IPS-18c (cell line): Measurements from ENCODE around the gene ANKLE1.

ENCODE experiments used
- H3K4me3 ChIP-seq: 2 replicates; pipeline ENCODE4 v1.7.0; 2013; ENCODE audit warnings: low read depth, mild to moderate bottlenecking, low read length, moderate library complexity; ENCODE audit not compliant: insufficient read depth
- H3K9me3 ChIP-seq: one replicate; pipeline ENCODE4 v1.6.1; 2013; ENCODE audit warnings: mild to moderate bottlenecking, low read length, moderate library complexity; ENCODE audit not compliant: control insufficient read depth, insufficient read depth

Gene ANKLE1

DNA sequence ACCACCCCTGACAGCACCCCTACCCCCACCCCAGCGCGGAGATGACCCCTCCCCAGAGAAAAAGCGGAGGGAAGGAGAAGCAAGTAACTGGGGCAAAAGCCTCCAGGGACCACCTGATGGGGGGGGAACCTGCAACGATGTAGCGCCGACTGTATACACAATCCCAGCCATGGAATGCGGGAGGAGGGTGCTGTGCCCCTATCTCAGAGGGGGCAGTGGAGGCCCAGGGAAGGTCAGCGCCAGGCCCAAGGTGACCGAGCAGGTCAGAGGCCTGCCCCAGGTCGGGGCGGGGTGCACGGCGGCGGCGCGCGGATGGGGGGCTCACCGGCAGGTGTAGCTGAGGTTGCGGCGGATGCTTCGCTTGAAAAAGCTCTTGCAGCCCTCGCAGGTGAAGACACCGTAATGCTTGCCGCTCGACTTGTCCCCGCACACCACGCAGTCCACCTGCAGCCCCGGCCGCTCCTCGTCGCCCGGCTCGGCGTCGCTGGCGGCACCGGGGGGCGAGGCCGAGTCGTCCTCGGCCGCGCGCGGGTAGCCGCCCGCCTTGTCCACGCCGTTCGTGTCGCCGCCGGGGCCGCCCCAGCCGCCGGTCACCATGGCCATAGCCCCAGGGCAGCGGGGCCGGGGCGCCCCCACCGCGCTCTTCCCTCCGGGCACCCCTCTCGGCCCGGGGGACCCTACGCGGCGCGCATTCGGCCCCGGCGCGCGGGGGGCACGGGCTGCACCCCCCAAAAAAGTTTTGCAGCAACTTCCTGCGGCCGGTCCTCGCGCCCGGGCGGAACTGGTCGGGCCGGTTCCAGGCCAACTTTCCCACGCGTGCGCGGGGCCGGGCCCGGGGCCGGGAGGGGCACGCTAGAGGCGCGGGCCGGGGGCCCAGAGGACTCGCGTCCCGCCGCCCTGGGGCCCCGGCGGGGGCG is 36.8 kb upstream of the ANKLE1 start:
- Histone ChIP-seq H3K9me3 (no peaks in the 10 kb centered on the region), H3K4me3 (peak overlapping the region; percentile 74)

DNA sequence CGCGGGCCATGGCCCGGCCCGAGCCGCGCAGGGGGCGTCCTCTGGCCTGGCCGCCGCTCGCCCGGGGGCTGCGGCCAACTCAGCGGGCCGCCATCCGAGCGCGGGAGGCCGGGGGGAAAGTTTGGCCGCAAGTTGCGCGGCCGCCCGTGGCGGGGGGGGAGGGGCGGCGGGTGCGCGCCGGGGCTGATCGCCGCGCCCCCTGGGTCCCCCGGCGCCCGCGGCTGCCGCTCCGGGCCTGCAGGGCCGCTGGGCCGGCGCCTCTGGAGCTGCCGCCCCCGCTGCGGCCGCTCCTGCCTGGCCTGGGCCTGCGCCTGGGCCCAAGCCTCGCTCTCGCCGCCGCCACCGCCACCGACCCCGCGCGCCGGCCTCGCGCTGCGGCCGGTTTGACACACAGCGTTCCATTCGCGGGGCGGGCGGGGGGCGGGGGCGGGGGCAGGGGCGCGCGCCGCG is 36.1 kb upstream of the ANKLE1 start, which contains the start of gene NR2F6:
NR2F6 (minus strand) TSS at position 385 of the 450 bp plus-strand sequence. CDS start 699 bp downstream, outside the sequence.
- peak within 1 kb of the TSS; percentile 74 for H3K4me3 ChIP-seq

DNA sequence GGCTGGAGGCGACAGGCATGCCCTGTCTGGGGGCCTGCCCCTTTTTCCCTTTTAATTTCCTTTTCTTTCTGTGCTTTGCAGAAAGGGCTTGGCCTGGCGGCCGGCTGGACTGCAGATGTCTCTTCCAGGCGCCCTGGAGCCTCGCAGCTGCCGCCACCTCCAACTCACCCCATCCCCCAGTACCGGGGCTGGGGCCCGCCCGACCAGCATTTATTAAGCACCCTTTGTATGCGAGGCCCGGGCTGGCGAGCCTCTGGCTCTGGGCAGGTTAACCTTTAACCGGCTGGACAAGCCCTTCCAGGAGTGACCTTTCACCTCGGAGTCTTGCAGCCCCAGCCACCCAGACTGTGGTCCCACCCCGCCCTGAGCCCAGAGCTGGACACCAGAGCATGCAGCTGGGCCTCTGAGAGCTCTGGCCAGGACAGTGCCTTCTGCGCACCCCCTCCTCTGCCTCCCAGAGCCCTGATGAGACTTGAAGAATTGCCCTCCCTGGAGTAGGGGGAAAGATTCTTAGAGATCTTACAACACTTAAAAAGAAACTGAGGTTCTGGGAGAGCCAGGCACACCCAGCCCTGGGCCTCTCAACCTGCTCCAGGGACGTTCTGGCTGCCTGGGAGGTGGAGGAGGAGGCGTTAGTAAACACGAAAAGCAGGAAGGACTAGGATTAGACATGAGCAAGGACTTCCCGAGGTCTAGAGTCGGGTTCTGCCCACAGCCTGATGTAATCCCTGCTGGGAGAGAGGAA is 34.8 kb upstream of the ANKLE1 start:
- peak overlapping the region; percentile 63 for H3K4me3 ChIP-seq
- H3K9me3 ChIP-seq: no peaks in the 10 kb centered on the region

More for the DNA sequence above, 36.1 kb upstream of the ANKLE1 start, which contains the start of gene NR2F6:
- H3K9me3 ChIP-seq: no peaks in the 10 kb centered on the region

DNA sequence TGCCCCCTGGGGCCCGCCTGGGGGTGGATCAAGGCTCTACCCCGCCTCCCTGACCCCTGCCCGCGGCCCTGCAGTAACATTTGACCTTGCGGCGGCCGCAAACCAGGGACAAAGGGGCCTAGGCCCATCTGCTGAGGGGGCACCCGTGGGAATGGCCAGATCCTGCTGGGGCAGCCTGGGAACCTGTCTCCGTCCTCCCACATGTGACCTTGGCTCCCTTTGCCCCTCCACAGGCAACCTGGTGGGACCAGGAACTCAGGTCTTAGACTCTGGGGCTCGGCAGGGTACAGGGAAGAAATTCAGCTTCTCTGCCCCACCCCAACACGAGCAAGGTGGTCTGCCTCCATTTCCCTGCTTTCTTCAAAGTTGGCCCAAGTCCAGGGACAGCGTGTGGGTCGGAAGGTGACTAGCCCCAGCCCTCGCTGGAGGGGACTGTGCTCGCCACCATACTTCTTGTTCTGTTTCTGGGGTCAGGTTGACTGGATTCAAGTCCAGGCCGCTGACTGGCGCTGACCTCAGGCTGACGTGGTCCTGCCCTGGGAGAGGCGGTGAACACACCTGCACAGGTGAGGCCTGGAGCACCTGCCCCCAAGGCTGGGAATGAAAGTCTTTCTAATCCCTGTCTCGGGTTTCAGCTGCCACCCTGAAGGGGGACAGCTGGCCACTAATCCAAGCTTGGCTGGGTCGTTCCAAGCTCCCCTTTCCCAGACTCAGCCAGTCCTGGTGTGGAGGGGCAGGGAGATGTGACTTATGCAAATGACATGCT is 33.5 kb upstream of the ANKLE1 start:
- no peak overlapping the region for H3K4me3 ChIP-seq
- H3K9me3 ChIP-seq: no peaks in the 10 kb centered on the region

DNA sequence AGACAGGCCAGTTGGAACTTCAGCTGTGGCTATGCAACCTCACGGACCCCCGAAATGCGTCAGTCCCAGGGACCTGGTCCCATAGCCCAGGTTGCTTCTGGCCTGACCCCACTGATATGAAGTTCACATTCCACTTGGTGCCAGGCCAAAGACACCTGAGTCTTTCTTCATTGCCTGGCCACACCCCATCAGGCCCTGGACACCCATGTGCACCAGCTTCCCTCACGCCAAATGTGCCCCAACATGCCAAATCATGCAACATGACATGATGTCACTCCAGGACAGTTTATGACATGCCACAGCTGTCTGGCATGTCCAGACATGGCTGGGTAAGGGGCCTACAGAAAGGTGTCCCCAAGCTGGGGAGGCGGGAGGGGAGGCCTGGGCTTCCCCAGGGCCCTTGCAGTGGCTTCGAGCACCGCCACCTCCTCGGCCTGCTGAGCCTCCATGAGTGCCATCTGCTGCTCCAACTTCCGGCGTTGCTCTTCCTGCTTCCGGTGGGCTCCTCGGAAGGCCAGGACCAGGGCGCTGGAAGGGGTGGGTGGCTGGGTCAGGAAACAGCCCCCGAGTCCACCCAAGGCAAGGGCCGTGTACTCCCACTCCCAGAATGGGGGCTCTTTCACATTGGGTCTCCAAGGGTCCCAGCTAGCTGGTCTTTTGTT is 31.7 kb upstream of the ANKLE1 start:
- Histone ChIP-seq H3K4me3 (no peak overlapping the region), H3K9me3 (no peaks in the 10 kb centered on the region)

DNA sequence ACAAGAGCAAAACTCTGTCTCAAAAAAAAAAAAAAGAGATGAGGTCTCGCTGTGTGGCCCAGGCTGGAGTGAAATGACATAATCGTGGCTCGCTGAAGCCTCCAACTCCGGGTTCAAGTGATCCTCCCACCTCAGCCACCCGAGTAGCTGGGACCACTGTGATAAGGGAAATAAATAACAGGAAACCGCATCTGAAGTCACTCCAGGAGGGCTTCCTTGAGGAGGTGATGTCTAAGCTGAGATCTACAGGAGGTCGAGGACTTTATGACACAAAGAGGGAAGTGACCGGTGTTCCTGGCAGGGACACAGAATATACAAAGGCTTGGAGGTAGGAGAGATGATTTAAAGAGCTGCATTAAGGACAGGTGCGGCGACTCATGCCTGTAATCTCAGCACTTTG is 27.1 kb upstream of the ANKLE1 start:
- Histone ChIP-seq H3K4me3 (no peak overlapping the region), H3K9me3 (peaks cover 5% of the 10 kb centered on the region)

DNA sequence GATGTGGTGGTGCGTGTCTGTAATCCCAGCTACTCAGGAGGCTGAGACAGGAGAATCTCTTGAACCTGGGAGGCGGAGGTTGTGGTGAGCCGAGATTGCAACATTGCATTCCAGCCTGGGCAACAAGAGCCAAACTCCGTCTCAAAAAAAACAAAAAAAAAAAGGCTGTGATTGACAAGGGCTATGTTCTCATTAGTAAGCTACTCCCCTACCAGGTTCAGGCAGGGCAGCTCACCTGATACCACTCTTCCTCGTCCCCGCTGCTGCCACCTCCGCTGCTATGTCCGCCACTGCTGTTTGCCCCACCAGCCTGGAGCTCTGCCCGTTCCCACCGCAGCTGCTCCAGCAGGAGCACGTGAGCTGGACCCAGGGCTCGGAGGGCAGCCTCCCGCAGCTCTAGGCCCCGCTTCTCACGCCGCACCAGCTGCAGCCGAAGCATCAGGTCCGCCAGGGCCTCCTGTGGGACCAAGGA is 26.5 kb upstream of the ANKLE1 start:
- Histone ChIP-seq H3K4me3 (no peak overlapping the region), H3K9me3 (peaks cover 7% of the 10 kb centered on the region)

DNA sequence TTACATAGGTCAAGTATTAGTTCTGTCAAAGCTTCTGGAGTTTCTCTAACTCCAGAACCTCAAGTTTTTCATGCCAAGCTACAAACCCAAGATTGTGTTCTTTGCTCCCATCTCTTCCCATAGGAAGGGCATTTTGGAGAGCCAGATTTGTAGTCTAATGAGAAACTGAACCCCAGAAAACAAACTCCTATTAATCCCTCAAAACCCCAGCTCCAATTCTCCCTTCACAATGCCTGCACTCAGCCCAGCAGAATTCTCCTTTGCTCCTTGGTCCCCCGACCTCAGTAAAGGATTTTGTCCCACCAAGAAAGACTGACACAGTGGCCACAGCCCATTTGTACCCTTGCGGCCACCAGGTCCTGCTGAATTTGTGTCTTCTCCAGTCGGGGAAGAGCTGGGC is 25.6 kb upstream of the ANKLE1 start:
- Histone ChIP-seq H3K9me3 (peaks cover 9% of the 10 kb centered on the region), H3K4me3 (no peak overlapping the region)

DNA sequence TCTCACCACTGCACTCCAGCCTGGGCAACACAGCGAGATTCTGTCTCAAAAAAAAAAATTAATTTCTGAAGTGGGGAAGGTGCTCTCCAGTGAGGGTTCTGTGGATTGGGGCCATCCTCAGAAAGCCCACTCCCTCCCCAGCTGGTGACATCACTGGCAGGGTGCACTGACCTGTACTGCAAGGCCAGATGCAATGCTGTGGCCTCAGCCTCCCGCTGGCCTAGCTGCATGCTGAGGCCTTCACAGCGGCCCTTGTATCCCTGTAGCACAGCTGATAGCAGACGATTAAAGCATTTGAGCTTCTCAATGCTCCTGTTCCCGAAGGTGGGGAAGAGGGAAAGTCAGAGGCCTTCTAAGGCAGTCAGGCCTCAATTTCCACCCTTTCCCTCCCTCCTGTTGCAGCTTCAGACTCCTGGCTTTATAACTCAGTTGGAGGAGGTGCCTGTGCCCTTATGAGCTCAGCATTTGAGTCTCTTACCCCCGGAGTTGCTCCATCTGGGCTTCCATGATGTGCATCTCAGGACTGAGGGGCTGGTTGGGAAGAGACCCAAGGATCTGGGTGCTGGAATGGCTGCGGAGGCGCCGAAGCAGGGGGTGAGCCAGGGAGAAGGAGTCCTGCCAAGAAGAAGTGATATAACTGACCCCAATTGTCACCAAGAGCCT is 22.5 kb upstream of the ANKLE1 start:
- peaks cover 9% of the 10 kb centered on the region for H3K9me3 ChIP-seq
- peak overlapping the region; percentile 15; the same call in 1 of the 2 replicates for H3K4me3 ChIP-seq

DNA sequence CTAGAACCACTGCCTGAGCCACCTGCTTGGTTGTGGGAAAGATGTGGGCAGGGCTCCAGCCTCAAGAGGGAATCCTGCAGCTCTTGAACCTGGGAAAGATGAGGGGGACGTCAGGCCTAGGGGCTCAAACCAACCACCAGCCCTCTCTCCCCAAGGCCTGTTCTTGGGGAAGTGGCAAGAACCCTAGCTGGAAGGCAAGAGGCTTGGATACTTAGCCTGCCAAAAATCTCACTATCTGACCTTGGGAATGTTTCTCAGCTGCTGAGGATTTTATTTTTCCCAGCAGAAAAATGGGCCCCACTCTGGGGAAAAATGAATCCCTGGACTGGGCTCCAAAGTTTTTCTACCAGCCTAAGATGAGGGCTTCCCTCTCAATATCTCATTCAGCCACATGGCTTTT is 21.8 kb upstream of the ANKLE1 start:
- Histone ChIP-seq H3K4me3 (no peak overlapping the region), H3K9me3 (peaks cover 9% of the 10 kb centered on the region)

DNA sequence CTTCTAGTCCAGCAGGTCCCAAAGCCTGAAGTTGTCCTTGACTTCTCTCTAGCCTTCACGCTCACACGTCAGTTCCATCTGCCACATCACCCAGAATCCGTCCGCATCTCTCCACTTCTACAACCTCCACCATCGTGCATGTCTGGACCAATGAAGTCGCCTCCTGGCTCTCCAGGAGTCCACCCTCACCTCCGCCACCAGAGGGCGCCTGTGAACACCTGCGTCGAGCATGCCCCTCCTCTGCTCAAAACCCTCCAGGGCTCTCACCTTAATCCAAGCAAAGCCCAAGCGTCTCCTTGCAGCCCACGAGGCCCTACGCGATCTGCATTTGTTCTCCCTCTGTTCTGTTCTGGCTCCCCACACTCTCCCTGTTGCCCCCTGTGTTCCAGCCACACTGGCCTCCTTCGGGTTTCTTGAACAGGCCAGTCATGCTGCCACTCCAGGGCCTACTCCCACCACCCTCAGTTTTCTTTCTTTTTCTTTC is 20.8 kb upstream of the ANKLE1 start:
- no peak overlapping the region for H3K4me3 ChIP-seq
- H3K9me3 ChIP-seq: peaks cover 9% of the 10 kb centered on the region

DNA sequence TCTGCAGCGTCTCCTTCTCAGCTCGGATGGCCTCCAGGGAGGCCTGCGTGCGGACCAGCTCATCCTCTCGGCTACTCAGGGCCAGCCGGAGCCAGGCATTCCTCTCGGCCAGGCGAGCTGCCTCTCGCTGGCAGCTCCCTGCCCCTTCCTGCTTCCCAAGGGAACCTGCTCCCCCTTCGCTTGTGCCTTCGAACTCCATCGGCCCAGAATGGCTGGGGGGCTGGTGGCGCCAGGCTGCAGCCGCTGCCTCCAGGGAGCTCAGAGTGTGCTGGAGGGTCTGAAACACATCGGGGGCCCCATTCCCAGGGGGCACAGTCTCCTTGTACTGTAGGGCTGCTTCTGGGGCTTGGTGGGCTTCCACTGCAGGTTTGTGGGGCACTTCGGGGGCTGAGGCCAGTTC is 19.1 kb upstream of the ANKLE1 start:
- H3K9me3 ChIP-seq: peaks cover 9% of the 10 kb centered on the region
- no peak overlapping the region for H3K4me3 ChIP-seq

DNA sequence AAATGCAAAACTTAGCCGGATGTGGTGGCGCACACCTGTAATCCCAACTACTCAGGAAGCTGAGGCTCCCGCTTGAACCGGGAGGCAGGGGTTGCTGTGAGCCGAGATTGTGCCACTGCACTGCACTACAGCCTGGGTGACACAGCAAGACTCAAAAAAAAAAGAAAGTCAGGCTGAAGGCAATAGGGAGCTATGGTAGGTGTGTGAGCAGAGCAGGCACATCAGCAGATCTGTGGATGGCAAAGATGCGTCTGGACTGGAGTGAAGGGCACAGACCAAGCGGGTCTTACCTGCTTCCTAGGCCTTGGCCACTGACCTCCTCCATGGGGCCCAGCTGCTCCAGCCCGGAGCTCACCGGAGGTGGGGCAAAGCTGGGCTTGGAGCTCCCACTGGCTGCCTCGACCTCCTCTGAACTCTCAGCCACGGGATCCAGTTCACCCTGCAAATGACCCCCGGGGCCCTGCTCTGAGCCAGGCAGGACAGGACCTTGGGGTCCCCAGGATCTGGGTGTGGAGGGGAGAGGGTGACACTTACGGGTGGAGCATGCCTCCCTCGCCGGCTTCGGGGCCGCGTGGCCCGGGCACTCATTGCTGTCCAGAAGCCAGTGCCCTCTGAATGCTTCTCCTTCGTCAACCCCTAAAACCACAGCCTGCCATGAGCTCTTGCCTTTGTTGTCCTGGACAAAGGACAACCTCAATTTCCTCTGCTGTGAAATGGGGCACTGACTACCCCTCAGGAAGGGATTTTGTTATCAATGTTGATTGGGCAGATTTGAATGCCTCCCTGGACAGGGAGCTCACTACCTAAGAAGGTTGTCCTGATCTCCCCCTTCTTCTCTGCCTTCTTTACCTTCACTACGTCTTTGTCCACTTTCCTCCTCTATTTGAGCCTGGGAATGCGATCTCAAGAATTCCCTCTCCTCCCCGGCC is 17.7 kb upstream of the ANKLE1 start:
- peaks cover 7% of the 10 kb centered on the region for H3K9me3 ChIP-seq
- no peak overlapping the region for H3K4me3 ChIP-seq

DNA sequence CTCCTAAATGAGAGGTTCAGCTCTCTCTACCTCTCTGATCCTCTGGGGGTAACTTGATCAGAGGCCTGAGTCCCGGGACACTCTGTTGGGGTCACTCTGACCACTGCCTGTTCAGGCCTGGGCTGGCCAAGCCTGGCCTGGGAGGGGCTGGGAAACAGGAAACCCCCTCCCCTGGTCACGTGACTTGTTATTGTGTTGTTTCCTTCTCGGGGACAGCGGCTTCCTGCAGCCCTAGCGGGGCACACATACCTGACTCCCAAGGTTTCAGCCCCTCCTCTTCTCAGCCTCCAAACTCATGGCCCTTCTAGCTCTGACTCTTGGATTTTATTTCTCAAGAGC is 17.1 kb upstream of the ANKLE1 start, which contains the start of gene USHBP1:
USHBP1 (minus strand) TSS at position 105 of the 339 bp plus-strand sequence. CDS start 446 bp downstream, outside the sequence.
- peaks cover 5% of the 10 kb centered on the region for H3K9me3 ChIP-seq

DNA sequence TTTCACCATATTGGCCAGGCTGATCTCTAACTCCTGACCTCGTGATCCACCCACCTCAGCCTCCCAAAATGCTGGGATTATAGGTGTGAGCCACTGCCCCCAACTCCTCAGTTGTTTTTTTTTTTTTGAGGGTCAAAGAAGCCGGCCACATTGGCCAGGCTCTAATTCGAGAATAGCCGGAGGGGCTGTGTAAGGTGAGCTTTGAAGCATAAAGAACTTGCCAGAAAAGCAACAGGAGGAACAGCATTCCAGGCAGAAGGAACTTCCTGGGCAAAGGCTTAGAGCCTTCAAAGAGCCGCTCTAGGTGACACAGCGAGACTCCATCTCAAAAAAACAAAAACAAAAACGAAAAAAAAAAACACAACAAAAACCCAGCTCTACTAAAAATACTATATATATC is 15.7 kb upstream of the ANKLE1 start:
- no peaks in the 10 kb centered on the region for H3K9me3 ChIP-seq
- no peak overlapping the region for H3K4me3 ChIP-seq

More for the DNA sequence above, 17.1 kb upstream of the ANKLE1 start, which contains the start of gene USHBP1:
- H3K4me3 ChIP-seq: no peak within 1 kb of the TSS
